IMR-90 (cell line): Measurements from ENCODE around the gene FLVCR1. TPM values are rescaled to one million over a fixed set of nuclear protein-coding genes. Genes with fewer than 3 reads are reported as not detected.

ENCODE experiments used
- ATAC-seq: fragments of 200-7000 bp; cut with Tn5 transposase; 2 replicates; pipeline ENCODE4 v1.9.1; 2020; ENCODE audit warnings: low read depth, mild to moderate bottlenecking, moderate library complexity
- BruUV-seq: library from RNA; stranded (reverse); fragments of 400-500 nt; replicated peaks from 2 replicates; lab custom pipeline; 2021; lab: Mats Ljungman, UMichigan
- CTCF ChIA-PET: fragments of 300-600 bp; formaldehyde crosslinking; extraction: SDS; loops from one replicate; lab custom pipeline; 2021; ENCODE audit warnings: antibody characterized with exemption; lab: Yijun Ruan, JAX
- POLR2A ChIA-PET: fragments of 300-600 bp; sonication (Branson Sonifier 250); formaldehyde crosslinking; loops from one replicate; lab custom pipeline; 2022; ENCODE audit warnings: antibody characterized with exemption; ENCODE audit not compliant: unreplicated experiment; lab: Charles Lee
- DNase-seq: peaks from one replicate; pipeline ENCODE4 v3.0.0; 2013
- H2AFZ ChIP-seq: replicated peaks from 2 replicates; pipeline ENCODE3; 2013; ENCODE audit warnings: low read length, mild to moderate bottlenecking; ENCODE audit not compliant: poor library complexity
- H2AK5ac ChIP-seq: 2 replicates; pipeline ENCODE4 v1.6.1; 2013; ENCODE audit warnings: low read depth, low read length, inconsistent platforms
- H2AK9ac ChIP-seq: replicated peaks from 2 replicates; pipeline ENCODE3; 2013; ENCODE audit warnings: mild to moderate bottlenecking, low read depth, low read length, moderate library complexity; ENCODE audit not compliant: poor library complexity
- H2BK120ac ChIP-seq: 2 replicates; pipeline ENCODE4 v1.6.1; 2013; ENCODE audit warnings: low read depth, low read length, inconsistent platforms
- H2BK15ac ChIP-seq: 3 replicates; pipeline ENCODE4 v1.6.1; 2013; ENCODE audit warnings: low read depth, low read length, inconsistent platforms
- H2BK20ac ChIP-seq: 2 replicates; pipeline ENCODE4 v1.6.1; 2013; ENCODE audit warnings: low read depth, mild to moderate bottlenecking, inconsistent platforms, low read length, moderate library complexity
- H2BK5ac ChIP-seq: 2 replicates; pipeline ENCODE4 v1.6.1; 2013; ENCODE audit warnings: mild to moderate bottlenecking, low read depth, low read length, inconsistent platforms; ENCODE audit not compliant: poor library complexity, severe bottlenecking
- H3K14ac ChIP-seq: replicated peaks from 2 replicates; pipeline ENCODE4 v1.6.1; 2013; ENCODE audit warnings: low read depth, low read length, inconsistent platforms
- H3K18ac ChIP-seq: 2 replicates; pipeline ENCODE4 v1.6.1; 2013; ENCODE audit warnings: low read depth, low read length, control low read depth
- H3K23ac ChIP-seq: 2 replicates; pipeline ENCODE4 v1.6.1; 2013; ENCODE audit warnings: low read depth, low read length, inconsistent platforms
- H3K27ac ChIP-seq: 2 replicates; pipeline ENCODE4 v1.5.1; 2013; ENCODE audit warnings: mild to moderate bottlenecking, control low read depth, low read length; ENCODE audit not compliant: insufficient read depth
- H3K27me3 ChIP-seq: 2 replicates; pipeline ENCODE4 v1.6.1; 2013; ENCODE audit warnings: low read length; ENCODE audit not compliant: control insufficient read depth, insufficient read depth
- H3K36me3 ChIP-seq: 2 replicates; pipeline ENCODE4 v1.6.1; 2013; ENCODE audit warnings: low read length, mixed read lengths; ENCODE audit not compliant: control insufficient read depth, insufficient read depth
- H3K4ac ChIP-seq: 2 replicates; pipeline ENCODE4 v1.6.1; 2013; ENCODE audit warnings: low read depth, low read length, inconsistent platforms
- H3K4me1 ChIP-seq: 2 replicates; pipeline ENCODE4 v1.6.1; 2013; ENCODE audit warnings: low read length, mixed read lengths; ENCODE audit not compliant: control insufficient read depth, insufficient read depth
- H3K4me2 ChIP-seq: 2 replicates; pipeline ENCODE4 v1.6.1; 2013; ENCODE audit warnings: low read depth, mild to moderate bottlenecking, control low read depth, low read length, moderate library complexity
- H3K4me3 ChIP-seq: 2 replicates; pipeline ENCODE4 v1.5.1; 2013; ENCODE audit warnings: low read depth, mild to moderate bottlenecking, control low read depth, low read length, moderate library complexity; ENCODE audit not compliant: insufficient read depth
- H3K56ac ChIP-seq: 2 replicates; pipeline ENCODE4 v1.6.1; 2013; ENCODE audit warnings: low read length, inconsistent platforms; ENCODE audit not compliant: insufficient read depth; ENCODE audit errors: extremely low read depth
- H3K79me1 ChIP-seq, 2 experiments: 2 replicates each; pipeline ENCODE4 v1.6.1; 2013; ENCODE audit warnings: low read length in 2 of 2, inconsistent platforms in 1 of 2, low read depth in 1 of 2
- H3K9ac ChIP-seq: 2 replicates; pipeline ENCODE4 v1.6.1; 2013; ENCODE audit warnings: low read depth, low read length, control low read depth
- H3K9me1 ChIP-seq: 2 replicates; pipeline ENCODE4 v1.6.1; 2013; ENCODE audit warnings: low read length, inconsistent platforms; ENCODE audit not compliant: insufficient read depth
- H3K9me3 ChIP-seq: 2 replicates; pipeline ENCODE4 v1.6.1; 2013; ENCODE audit warnings: low read length; ENCODE audit not compliant: control insufficient read depth, insufficient read depth
- H4K20me1 ChIP-seq: 2 replicates; pipeline ENCODE4 v1.6.1; 2013; ENCODE audit warnings: low read length, inconsistent platforms; ENCODE audit not compliant: insufficient read depth
- H4K5ac ChIP-seq: 2 replicates; pipeline ENCODE4 v1.6.1; 2013; ENCODE audit warnings: mild to moderate bottlenecking, low read depth, low read length, control low read depth
- H4K8ac ChIP-seq, 2 experiments: 2 replicates each; pipeline ENCODE4 v1.6.1; 2013; ENCODE audit warnings: low read depth in 2 of 2, low read length in 2 of 2, control low read depth in 1 of 2, inconsistent platforms in 1 of 2
- H4K91ac ChIP-seq: 2 replicates; pipeline ENCODE4 v1.6.1; 2013; ENCODE audit warnings: low read depth, low read length, inconsistent platforms; ENCODE audit not compliant: insufficient read depth
- CTCF ChIP-seq: conservative IDR thresholded peaks from 2 replicates; pipeline ENCODE4 v1.5.1; 2012; ENCODE audit warnings: mild to moderate bottlenecking, low read depth, low read length, improper control_type of control experiment
- ELK1 ChIP-seq: fragments of 150-350 bp; IDR thresholded peaks from 2 replicates; pipeline ENCODE4 v1.6.1; 2016; ENCODE audit warnings: low read depth, mild to moderate bottlenecking, low read length, moderate library complexity, borderline replicate concordance
- FOS ChIP-seq: fragments of 150-350 bp; IDR thresholded peaks from 2 replicates; pipeline ENCODE4 v1.6.1; 2016; ENCODE audit warnings: low read depth, low read length
- MXI1 ChIP-seq: IDR thresholded peaks from 2 replicates; pipeline ENCODE4 v1.6.1; 2012; ENCODE audit warnings: low read depth, mild to moderate bottlenecking, low read length, moderate library complexity, borderline replicate concordance
- RCOR1 ChIP-seq: IDR thresholded peaks from 2 replicates; pipeline ENCODE4 v1.6.1; 2012; ENCODE audit warnings: mild to moderate bottlenecking, low read length, improper control_type of control experiment; ENCODE audit not compliant: insufficient replicate concordance
- WGBS, 2 experiments: methylation state at CpG; one replicate each; pipeline versions ENCODE4 v1.1.5 to v1.1.7; 2013; ENCODE audit warnings: missing lambda C conversion rate in 2 of 2; ENCODE audit not compliant: insufficient read length in 1 of 2; ENCODE audit errors: extremely low coverage in 2 of 2; 5-methylcytosine and 5-hydroxymethylcytosine counted together
- dilution Hi-C: fragments of 300-500 bp; cut with HindIII; formaldehyde crosslinking; loops from one replicate; pipeline ENCODE4 v1.14.3; 2018; ENCODE audit warnings: low sequenced_read_pairs; ENCODE audit not compliant: unreplicated experiment
- in situ Hi-C: fragments of 300-500 bp; cut with MboI; formaldehyde crosslinking; loops from 3 replicates; pipeline ENCODE4 v1.14.3; 2019; ENCODE audit warnings: low sequenced_read_pairs, inconsistent platforms, mixed read lengths
- intact Hi-C: fragments of 100-400 bp; cut with micrococcal nuclease; formaldehyde crosslinking; loops from 2 replicates; pipeline ENCODE4 v1.10.0; 2022
- polyA plus RNA-seq, 3 experiments: library from polyadenylated mRNA; depleted of rRNA; stranded (reverse); fragments of >200 nt; gene quantifications; 2 replicates each; pipeline ENCODE4 v1.2.3, GENCODE V29; 2012; ENCODE audit warnings: low replicate concordance in 1 of 3
- total RNA-seq: library from RNA; depleted of rRNA; stranded (reverse); fragments of >200 nt; gene quantifications from 2 replicates; pipeline ENCODE4 v1.2.3, GENCODE V29; 2012

The FLVCR1 gene
- total and polyA plus RNA-seq, 2 of the 4 experiments (the other 2 are of a cell fraction): 2.4 to 3.9 TPM

- no peaks in the 10 kb centered on the region for H3K36me3 ChIP-seq
- H2AK9ac ChIP-seq: no peak overlapping the region
- no peak for TF ChIP-seq RCOR1
- TF ChIP-seq CTCF: no peak
- TF ChIP-seq FOS: no peak
- TF ChIP-seq MXI1: no peak
- TF ChIP-seq ELK1: no peak
- no peak overlapping the region for H2BK5ac ChIP-seq
- H3K4me1 ChIP-seq: no peaks in the 10 kb centered on the region
- H2AFZ ChIP-seq: no peak overlapping the region
- no peaks in the 10 kb centered on the region for H3K9me1 ChIP-seq
- no peak overlapping the region for H2BK20ac ChIP-seq
- ChIA-PET POLR2A (no interaction called here), CTCF (no interaction called here)
- H3K56ac ChIP-seq: no peak overlapping the region
- no peak overlapping the region for H3K4me3 ChIP-seq
- no peak overlapping the region for H2BK15ac ChIP-seq
- H3K4me2 ChIP-seq: no peak overlapping the region
- H3K23ac ChIP-seq: no peak overlapping the region
- no peak overlapping the region for H4K5ac ChIP-seq
- H3K14ac ChIP-seq: no peak overlapping the region
- no TSS peak for BruUV-seq
- no peak overlapping the region for H4K8ac ChIP-seq
- H2BK120ac ChIP-seq: no peak overlapping the region
- H3K9ac ChIP-seq: no peak overlapping the region
- no peak for DNase-seq
- intact Hi-C loops (no loop called here), in situ Hi-C loops (no loop called here), dilution Hi-C loops (no loop called here)
- peaks cover 2% of the 10 kb centered on the region; the same call in 1 of the 2 replicates for H3K27me3 ChIP-seq
- H3K27ac ChIP-seq: no peak overlapping the region
- peaks cover 9% of the 10 kb centered on the region for H3K9me3 ChIP-seq
- no CpG with 5 or more reads among the region's 1 CpG for whole genome bisulfite sequencing, 2 experiments
- H4K91ac ChIP-seq: no peak overlapping the region
- H4K20me1 ChIP-seq: no peaks in the 10 kb centered on the region
- ATAC-seq: no peak
- H3K79me1 ChIP-seq: no peaks in the 10 kb centered on the region
- H3K18ac ChIP-seq: no peak overlapping the region
- no peak overlapping the region for H3K4ac ChIP-seq
- no peak overlapping the region for H2AK5ac ChIP-seq
Observed at GRCh38 chr1:212941452-212941851, 83.4 kb downstream of the FLVCR1 start.
